Measurements from ENCODE around the gene KIF18A.
"Not testable (repeated sequence)": the region's sequence is repeated elsewhere in the genome, so short reads cannot be mapped to it uniquely, and the experiment has no call there.

Gene KIF18A

GRCh38 chr11:28107750-28108618 is at the start of gene KIF18A, which contains the start of gene METTL15:
KIF18A (minus strand) TSS chr11:28108156; CDS start chr11:28097947, 10,209 bp downstream.
METTL15 (plus strand) TSS chr11:28108388; CDS start chr11:28113335, 4,947 bp downstream.
- peak; percentile 98 for DNase-seq

GRCh38 chr11:28153586-28153985 is 45.6 kb upstream of the KIF18A start:
- DNase-seq: no peak

- no peak for DNase-seq
These were observed 44.8 kb upstream of the KIF18A start for GRCh38 chr11:28152743-28153142.

GRCh38 chr11:28146123-28146751 is 38.3 kb upstream of the KIF18A start:
- DNase-seq: no peak

GRCh38 chr11:28144808-28145207 is 36.9 kb upstream of the KIF18A start:
- DNase-seq: no peak

GRCh38 chr11:28142724-28143123 is 34.8 kb upstream of the KIF18A start:
- no peak for DNase-seq

- DNase-seq: no peak
These were observed 32.9 kb upstream of the KIF18A start for GRCh38 chr11:28140689-28141455.

- no peak for DNase-seq
These were observed 32.0 kb upstream of the KIF18A start for GRCh38 chr11:28139841-28140415.

- no peak for DNase-seq
These were observed 29.9 kb upstream of the KIF18A start for GRCh38 chr11:28137832-28138231.

GRCh38 chr11:28137366-28137765 is 29.4 kb upstream of the KIF18A start:
- DNase-seq: no peak

GRCh38 chr11:28136157-28136556 is 28.2 kb upstream of the KIF18A start:
- not testable (repeated sequence) for DNase-seq

- no peak for DNase-seq
These were observed 25.2 kb upstream of the KIF18A start for GRCh38 chr11:28133146-28133545.

GRCh38 chr11:28132548-28132947 is 24.6 kb upstream of the KIF18A start:
- DNase-seq: no peak

GRCh38 chr11:28123151-28123581 is 15.2 kb upstream of the KIF18A start:
- DNase-seq: no peak

GRCh38 chr11:28117712-28118111 is 9.8 kb upstream of the KIF18A start:
- no peak for DNase-seq

GRCh38 chr11:28114731-28115130 is 6.8 kb upstream of the KIF18A start:
- DNase-seq: no peak

- DNase-seq: no peak
These were observed 6.2 kb upstream of the KIF18A start for GRCh38 chr11:28114116-28114515.

- DNase-seq: no peak
These were observed 2.9 kb upstream of the KIF18A start for GRCh38 chr11:28110821-28111200.

- peak; percentile 69 for DNase-seq
These were observed 2.3 kb upstream of the KIF18A start for GRCh38 chr11:28110108-28110820.

GRCh38 chr11:28108958-28109357 is 1.0 kb upstream of the KIF18A start:
- no peak for DNase-seq

GRCh38 chr11:28107191-28107749 is 686 bp downstream of the KIF18A start:
- DNase-seq: peak; percentile 29

All from CD4-positive, alpha-beta T cell treated with Interleukin-12 subunit alpha and Interleukin-12 subunit beta, for 1 hour (primary cell).